B cell (primary cell): ENCODE data around the gene DTL. TPM values are rescaled to one million over a fixed set of nuclear protein-coding genes. Genes with fewer than 3 reads are reported as not detected.

Source experiments
- ATAC-seq: fragments of 200-7000 bp; cut with Tn5 transposase; one replicate; pipeline ENCODE4 v1.10.0; 2021; ENCODE audit warnings: low read depth, mild to moderate bottlenecking, moderate number of reproducible peaks, moderate library complexity
- CTCF ChIA-PET: fragments of 350-600 bp; sonication (Branson Sonifier 250); formaldehyde crosslinking; loops from one replicate; lab custom pipeline; 2021; ENCODE audit warnings: antibody characterized with exemption, inconsistent platforms; lab: Charles Lee
- POLR2A ChIA-PET: fragments of 350-600 bp; sonication (Branson Sonifier 250); formaldehyde crosslinking; loops from one replicate; lab custom pipeline; 2021; ENCODE audit warnings: antibody characterized with exemption; lab: Charles Lee
- DNase-seq: peaks from one replicate; pipeline ENCODE4 v3.0.0; 2013
- H2AFZ ChIP-seq: 2 replicates; pipeline ENCODE4 v1.6.1; 2012; ENCODE audit warnings: mild to moderate bottlenecking, low read depth, low read length; ENCODE audit not compliant: insufficient read depth, poor library complexity, severe bottlenecking
- H3K27ac ChIP-seq, 2 donors: 1 replicate in 1 of 2; 2 replicates in 1 of 2; pipeline ENCODE4 v1.5.1; 2012 to 2013; ENCODE audit warnings: low read length in 2 of 2, mild to moderate bottlenecking in 2 of 2, moderate library complexity in 1 of 2
- H3K27me3 ChIP-seq, 4 experiments: fragments of 200-600 bp in 1 of 4; sonication (generic) in 1 of 4; replicated peaks in 1 of 4; 1 replicate in 2 of 4; 2 replicates in 2 of 4; pipeline versions ENCODE4 v1.6.1 to v1.7.0; 2013 to 2016; ENCODE audit warnings: low read length in 3 of 4, mild to moderate bottlenecking in 2 of 4, mixed read lengths in 1 of 4, moderate library complexity in 1 of 4; ENCODE audit not compliant: insufficient read depth in 4 of 4, control insufficient read depth in 3 of 4; ENCODE audit errors: control extremely low read depth in 1 of 4
- H3K36me3 ChIP-seq, 2 experiments: replicated peaks in 1 of 2; 1 replicate in 1 of 2; 2 replicates in 1 of 2; pipeline versions ENCODE4 v1.6.1 to v1.7.1; 2013; ENCODE audit warnings: low read length in 1 of 2; ENCODE audit not compliant: insufficient read depth in 2 of 2, control insufficient read depth in 1 of 2; ENCODE audit errors: control extremely low read depth in 1 of 2, extremely low read depth in 1 of 2
- H3K4me1 ChIP-seq, 2 donors: fragments of 200-600 bp in 1 of 2; sonication (generic) in 1 of 2; 1 replicate in 1 of 2; 2 replicates in 1 of 2; pipeline versions ENCODE4 v1.5.1 to v1.6.1; 2013 to 2017; ENCODE audit warnings: low read length in 2 of 2; ENCODE audit not compliant: control insufficient read depth in 2 of 2, insufficient read depth in 2 of 2
- H3K4me2 ChIP-seq: replicated peaks from 2 replicates; pipeline ENCODE3; 2012; ENCODE audit warnings: mild to moderate bottlenecking, low read depth, low read length; ENCODE audit not compliant: poor library complexity, severe bottlenecking
- H3K4me3 ChIP-seq, 5 experiments: fragments of 200-600 bp in 1 of 5; sonication (generic) in 1 of 5; 1 replicate in 3 of 5; 2 replicates in 2 of 5; pipeline versions ENCODE4 v1.5.1 to v1.7.0; 2011 to 2016; ENCODE audit warnings: low read length in 4 of 5, mild to moderate bottlenecking in 4 of 5, low read depth in 2 of 5, control low read depth in 1 of 5, moderate library complexity in 1 of 5; ENCODE audit not compliant: insufficient read depth in 1 of 5; ENCODE audit errors: control extremely low read depth in 1 of 5, extremely low read depth in 1 of 5
- H3K79me2 ChIP-seq: fragments of 200-600 bp; sonication (generic); one replicate; pipeline ENCODE4 v1.6.0; 2016; ENCODE audit warnings: low read length; ENCODE audit not compliant: control insufficient read depth, insufficient read depth
- H3K9ac ChIP-seq: fragments of 200-600 bp; sonication (generic); 2 replicates; pipeline ENCODE4 v1.6.1; 2017; ENCODE audit warnings: mild to moderate bottlenecking, low read length, moderate library complexity
- H3K9me3 ChIP-seq, 3 donors: one replicate each; pipeline versions ENCODE4 v1.6.1 to v1.7.1; 2013; ENCODE audit warnings: low read length in 2 of 3; ENCODE audit not compliant: control insufficient read depth in 2 of 3, insufficient read depth in 1 of 3; ENCODE audit errors: control extremely low read depth in 1 of 3
- H4K20me1 ChIP-seq: 2 replicates; pipeline ENCODE4 v1.6.0; 2012; ENCODE audit warnings: mild to moderate bottlenecking, low read length; ENCODE audit not compliant: insufficient read depth, control insufficient read depth, poor library complexity, severe bottlenecking
- H3K27ac Mint-ChIP-seq: one replicate; pipeline ENCODE4 v1.8.0; 2021; ENCODE audit warnings: mixed read lengths
- H3K27me3 Mint-ChIP-seq: one replicate; pipeline ENCODE4 v1.8.0; 2021; ENCODE audit warnings: mixed read lengths
- H3K4me1 Mint-ChIP-seq: one replicate; pipeline ENCODE4 v1.8.0; 2021; ENCODE audit warnings: mixed read lengths
- H3K4me3 Mint-ChIP-seq: one replicate; pipeline ENCODE4 v1.8.0; 2021; ENCODE audit warnings: mixed read lengths
- H3K9me3 Mint-ChIP-seq: one replicate; pipeline ENCODE4 v1.8.0; 2022; ENCODE audit warnings: mixed read lengths; ENCODE audit not compliant: insufficient read depth
- EZH2 ChIP-seq: IDR thresholded peaks from 2 replicates; pipeline ENCODE4 v1.6.1; 2012; ENCODE audit warnings: borderline replicate concordance, low read depth, mild to moderate bottlenecking, moderate library complexity, low read length; ENCODE audit not compliant: insufficient read depth, poor library complexity, severe bottlenecking
- WGBS: methylation state at CpG from one replicate; pipeline ENCODE4 v1.1.5; 2013; ENCODE audit warnings: missing lambda C conversion rate; ENCODE audit not compliant: insufficient coverage; 5-methylcytosine and 5-hydroxymethylcytosine counted together
- intact Hi-C: fragments of 100-400 bp; cut with micrococcal nuclease; formaldehyde crosslinking; loops from one replicate; pipeline ENCODE4 v1.10.0; 2022
- polyA plus RNA-seq: library from polyadenylated mRNA; depleted of rRNA; stranded (reverse); fragments of >200 nt; gene quantifications from 2 replicates; pipeline ENCODE4 v1.2.3, GENCODE V29; 2012
- total RNA-seq, 2 donors: library from RNA; stranded (reverse); fragments of 120-200 nt in 1 of 2; gene quantifications; 1 replicate in 1 of 2; 2 replicates in 1 of 2; pipeline versions ENCODE4 v1.2.3 to v1.2.4, GENCODE V29; 2013 to 2022
- TF ChIP-seq, protein P1 (sequence below): fragments of 200-600 bp; IDR thresholded peaks from one replicate; pipeline ENCODE4 v1.8.0; 2022; ENCODE audit warnings: antibody characterized with exemption, mild to moderate bottlenecking

Gene DTL
- total and polyA plus RNA-seq, 2 donors (not counting 1 experiment from before 2014, with no cell fraction given): 0.37 to 0.39 TPM

GRCh38 chr1:212073490-212073889 lies 37.9 kb downstream of the DTL start:
- ChIA-PET CTCF (interaction anchor here (1.2 to 5.6 kb wide), 6 partner anchors 12 to 382 kb away, joined by 3 to 364 read pairs (median 69); partner anchors contain the start of gene PPP2R5A), POLR2A (no interaction called here)
- Mint-ChIP-seq H3K4me3 (no peak overlapping the region), H3K27ac (no peak overlapping the region), H3K4me1 (no peaks in the 10 kb centered on the region), H3K9me3 (no peaks in the 10 kb centered on the region), H3K27me3 (no peaks in the 10 kb centered on the region)
- no peak overlapping the region for H3K4me2 ChIP-seq
- no peak overlapping the region for H3K4me3 ChIP-seq
- H3K27me3 ChIP-seq: no peaks in the 10 kb centered on the region
- no peak for DNase-seq
- H3K79me2 ChIP-seq: no peaks in the 10 kb centered on the region
- H3K36me3 ChIP-seq: no peaks in the 10 kb centered on the region
- WGBS: no CpG with 5 or more reads among the region's 1 CpG
- no peak overlapping the region for H2AFZ ChIP-seq
- no peak overlapping the region for H3K9ac ChIP-seq
- no peak overlapping the region for H3K27ac ChIP-seq
- H4K20me1 ChIP-seq: no peaks in the 10 kb centered on the region
- intact Hi-C loops: no loop called here
- no peaks in the 10 kb centered on the region for H3K9me3 ChIP-seq
- no peak for TF ChIP-seq EZH2
- TF ChIP-seq, protein P1, sequence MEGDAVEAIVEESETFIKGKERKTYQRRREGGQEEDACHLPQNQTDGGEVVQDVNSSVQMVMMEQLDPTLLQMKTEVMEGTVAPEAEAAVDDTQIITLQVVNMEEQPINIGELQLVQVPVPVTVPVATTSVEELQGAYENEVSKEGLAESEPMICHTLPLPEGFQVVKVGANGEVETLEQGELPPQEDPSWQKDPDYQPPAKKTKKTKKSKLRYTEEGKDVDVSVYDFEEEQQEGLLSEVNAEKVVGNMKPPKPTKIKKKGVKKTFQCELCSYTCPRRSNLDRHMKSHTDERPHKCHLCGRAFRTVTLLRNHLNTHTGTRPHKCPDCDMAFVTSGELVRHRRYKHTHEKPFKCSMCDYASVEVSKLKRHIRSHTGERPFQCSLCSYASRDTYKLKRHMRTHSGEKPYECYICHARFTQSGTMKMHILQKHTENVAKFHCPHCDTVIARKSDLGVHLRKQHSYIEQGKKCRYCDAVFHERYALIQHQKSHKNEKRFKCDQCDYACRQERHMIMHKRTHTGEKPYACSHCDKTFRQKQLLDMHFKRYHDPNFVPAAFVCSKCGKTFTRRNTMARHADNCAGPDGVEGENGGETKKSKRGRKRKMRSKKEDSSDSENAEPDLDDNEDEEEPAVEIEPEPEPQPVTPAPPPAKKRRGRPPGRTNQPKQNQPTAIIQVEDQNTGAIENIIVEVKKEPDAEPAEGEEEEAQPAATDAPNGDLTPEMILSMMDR: no peak
- ATAC-seq: no peak
- no peaks in the 10 kb centered on the region for H3K4me1 ChIP-seq

- Histone ChIP-seq H3K27me3 (no peaks in the 10 kb centered on the region), H3K4me3 (no peak overlapping the region), H3K4me2 (no peak overlapping the region), H3K4me1 (no peaks in the 10 kb centered on the region), H3K79me2 (no peaks in the 10 kb centered on the region), H3K27ac (no peak overlapping the region), H2AFZ (peak overlapping the region; percentile 29), H3K9ac (no peak overlapping the region), H4K20me1 (no peaks in the 10 kb centered on the region), H3K36me3 (no peaks in the 10 kb centered on the region), H3K9me3 (no peaks in the 10 kb centered on the region)
- CTCF ChIA-PET: interaction anchor here (5.8 kb wide), 1 partner anchor 382 kb away, joined by 28 read pairs; no protein-coding TSS in a partner anchor
- H3K4me3 Mint-ChIP-seq: no peak overlapping the region
- WGBS: 94% methylated on average over 3 of the region's 3 CpGs
- DNase-seq (no peak), ATAC-seq (no peak)
- no peaks in the 10 kb centered on the region for H3K27me3 Mint-ChIP-seq
- H3K9me3 Mint-ChIP-seq: no peaks in the 10 kb centered on the region
- intact Hi-C loops: no loop called here
- no peaks in the 10 kb centered on the region for H3K4me1 Mint-ChIP-seq
- TF ChIP-seq, protein P1: no peak
- TF ChIP-seq EZH2: no peak
- H3K27ac Mint-ChIP-seq: no peak overlapping the region
- POLR2A ChIA-PET: no interaction called here
Observed at GRCh38 chr1:212074313-212074712, 38.8 kb downstream of the DTL start.
